SK-N-SH treated with all-trans-retinoic acid at 6 μM for 48 hours (cell line): Measurements from ENCODE around the gene DNAH7.

Experiments
- ESRRG ChIP-seq: fragments of 250-450 bp; sonication (Bioruptor Pico); IDR thresholded peaks from 2 replicates; pipeline ENCODE4 v1.6.1; 2021; ENCODE audit warnings: mild to moderate bottlenecking
- OSR1 ChIP-seq: fragments of 250-450 bp; sonication (Bioruptor Pico); IDR thresholded peaks from 2 replicates; pipeline ENCODE4 v1.8.0; 2022; ENCODE audit warnings: moderate library complexity, mild to moderate bottlenecking, inconsistent platforms
- RARB ChIP-seq: fragments of 250-450 bp; sonication (Bioruptor Pico); IDR thresholded peaks from 2 replicates; pipeline ENCODE4 v1.8.0; 2021; ENCODE audit warnings: mild to moderate bottlenecking, moderate library complexity
- TCF4 ChIP-seq: fragments of 250-450 bp; sonication (Bioruptor Pico); IDR thresholded peaks from 2 replicates; pipeline ENCODE4 v1.8.0; 2021; ENCODE audit warnings: mild to moderate bottlenecking, moderate library complexity, borderline replicate concordance
- TOX ChIP-seq: fragments of 250-450 bp; sonication (Bioruptor Pico); IDR thresholded peaks from 2 replicates; pipeline ENCODE4 v1.8.0; 2021; ENCODE audit warnings: mild to moderate bottlenecking, moderate library complexity, borderline replicate concordance
- ZC3H10 ChIP-seq: fragments of 250-450 bp; sonication (Bioruptor Pico); IDR thresholded peaks from 2 replicates; pipeline ENCODE4 v1.5.1; 2021; ENCODE audit warnings: mild to moderate bottlenecking, moderate library complexity
- ZFP3 ChIP-seq: fragments of 250-450 bp; sonication (Bioruptor Pico); IDR thresholded peaks from 2 replicates; pipeline ENCODE4 v1.5.0; 2020; ENCODE audit warnings: mild to moderate bottlenecking, moderate library complexity
- ZNF565 ChIP-seq: fragments of 450-650 bp; formaldehyde crosslinking; conservative IDR thresholded peaks from 2 replicates; pipeline ENCODE4 v1.5.0; 2020; ENCODE audit warnings: low read depth, mild to moderate bottlenecking, moderate library complexity
- TF ChIP-seq, protein P1 (sequence below): fragments of 250-450 bp; sonication (Bioruptor Pico); IDR thresholded peaks from 2 replicates; pipeline ENCODE4 v1.5.1; 2020; ENCODE audit warnings: low read depth, mild to moderate bottlenecking, moderate library complexity
- TF ChIP-seq, protein P2 (sequence below): fragments of 250-450 bp; sonication (Bioruptor Pico); IDR thresholded peaks from 2 replicates; pipeline ENCODE4 v1.8.0; 2020; ENCODE audit warnings: mild to moderate bottlenecking, moderate library complexity, borderline replicate concordance
- TF ChIP-seq, protein P3 (sequence below): fragments of 250-450 bp; sonication (Bioruptor Pico); IDR thresholded peaks from 2 replicates; pipeline ENCODE4 v1.5.0; 2020; ENCODE audit warnings: mild to moderate bottlenecking, moderate library complexity

DNA sequence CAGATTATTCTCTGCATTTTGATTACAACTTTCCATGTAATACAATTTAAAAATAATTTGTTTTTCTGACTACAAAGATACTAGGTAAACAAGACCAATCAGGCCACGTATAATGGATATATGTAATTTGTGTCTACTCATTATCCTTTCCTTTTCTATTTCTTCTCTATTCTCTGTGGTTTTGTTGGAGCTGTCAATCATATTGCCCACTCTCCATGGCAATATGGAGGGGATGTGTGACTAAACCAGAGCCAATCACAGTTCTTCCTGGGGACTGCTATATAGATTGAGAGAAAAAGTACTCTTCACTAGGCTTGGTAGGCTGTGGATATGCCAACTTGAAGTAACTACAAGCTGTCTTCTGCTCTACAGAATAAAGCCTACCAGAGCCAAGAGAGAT is 144.7 kb downstream of the DNAH7 start:
- TF ChIP-seq ZFP3: no peak
- no peak for TF ChIP-seq RARB (CRISPR knock-in tag)
- no peak for TF ChIP-seq TCF4 (CRISPR knock-in tag)
- no peak for TF ChIP-seq ZC3H10 (CRISPR knock-in tag)
- no peak for TF ChIP-seq ZNF565 (CRISPR knock-in tag)
- TF ChIP-seq, protein P1, sequence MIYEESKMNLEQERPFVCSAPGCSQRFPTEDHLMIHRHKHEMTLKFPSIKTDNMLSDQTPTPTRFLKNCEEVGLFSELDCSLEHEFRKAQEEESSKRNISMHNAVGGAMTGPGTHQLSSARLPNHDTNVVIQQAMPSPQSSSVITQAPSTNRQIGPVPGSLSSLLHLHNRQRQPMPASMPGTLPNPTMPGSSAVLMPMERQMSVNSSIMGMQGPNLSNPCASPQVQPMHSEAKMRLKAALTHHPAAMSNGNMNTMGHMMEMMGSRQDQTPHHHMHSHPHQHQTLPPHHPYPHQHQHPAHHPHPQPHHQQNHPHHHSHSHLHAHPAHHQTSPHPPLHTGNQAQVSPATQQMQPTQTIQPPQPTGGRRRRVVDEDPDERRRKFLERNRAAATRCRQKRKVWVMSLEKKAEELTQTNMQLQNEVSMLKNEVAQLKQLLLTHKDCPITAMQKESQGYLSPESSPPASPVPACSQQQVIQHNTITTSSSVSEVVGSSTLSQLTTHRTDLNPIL (CRISPR knock-in tag): no peak
- TF ChIP-seq, protein P2, sequence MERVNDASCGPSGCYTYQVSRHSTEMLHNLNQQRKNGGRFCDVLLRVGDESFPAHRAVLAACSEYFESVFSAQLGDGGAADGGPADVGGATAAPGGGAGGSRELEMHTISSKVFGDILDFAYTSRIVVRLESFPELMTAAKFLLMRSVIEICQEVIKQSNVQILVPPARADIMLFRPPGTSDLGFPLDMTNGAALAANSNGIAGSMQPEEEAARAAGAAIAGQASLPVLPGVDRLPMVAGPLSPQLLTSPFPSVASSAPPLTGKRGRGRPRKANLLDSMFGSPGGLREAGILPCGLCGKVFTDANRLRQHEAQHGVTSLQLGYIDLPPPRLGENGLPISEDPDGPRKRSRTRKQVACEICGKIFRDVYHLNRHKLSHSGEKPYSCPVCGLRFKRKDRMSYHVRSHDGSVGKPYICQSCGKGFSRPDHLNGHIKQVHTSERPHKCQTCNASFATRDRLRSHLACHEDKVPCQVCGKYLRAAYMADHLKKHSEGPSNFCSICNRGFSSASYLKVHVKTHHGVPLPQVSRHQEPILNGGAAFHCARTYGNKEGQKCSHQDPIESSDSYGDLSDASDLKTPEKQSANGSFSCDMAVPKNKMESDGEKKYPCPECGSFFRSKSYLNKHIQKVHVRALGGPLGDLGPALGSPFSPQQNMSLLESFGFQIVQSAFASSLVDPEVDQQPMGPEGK (CRISPR knock-in tag): no peak
- no peak for TF ChIP-seq ESRRG (CRISPR knock-in tag)
- no peak for TF ChIP-seq OSR1 (CRISPR knock-in tag)
- no peak for TF ChIP-seq TOX (CRISPR knock-in tag)
- TF ChIP-seq, protein P3, sequence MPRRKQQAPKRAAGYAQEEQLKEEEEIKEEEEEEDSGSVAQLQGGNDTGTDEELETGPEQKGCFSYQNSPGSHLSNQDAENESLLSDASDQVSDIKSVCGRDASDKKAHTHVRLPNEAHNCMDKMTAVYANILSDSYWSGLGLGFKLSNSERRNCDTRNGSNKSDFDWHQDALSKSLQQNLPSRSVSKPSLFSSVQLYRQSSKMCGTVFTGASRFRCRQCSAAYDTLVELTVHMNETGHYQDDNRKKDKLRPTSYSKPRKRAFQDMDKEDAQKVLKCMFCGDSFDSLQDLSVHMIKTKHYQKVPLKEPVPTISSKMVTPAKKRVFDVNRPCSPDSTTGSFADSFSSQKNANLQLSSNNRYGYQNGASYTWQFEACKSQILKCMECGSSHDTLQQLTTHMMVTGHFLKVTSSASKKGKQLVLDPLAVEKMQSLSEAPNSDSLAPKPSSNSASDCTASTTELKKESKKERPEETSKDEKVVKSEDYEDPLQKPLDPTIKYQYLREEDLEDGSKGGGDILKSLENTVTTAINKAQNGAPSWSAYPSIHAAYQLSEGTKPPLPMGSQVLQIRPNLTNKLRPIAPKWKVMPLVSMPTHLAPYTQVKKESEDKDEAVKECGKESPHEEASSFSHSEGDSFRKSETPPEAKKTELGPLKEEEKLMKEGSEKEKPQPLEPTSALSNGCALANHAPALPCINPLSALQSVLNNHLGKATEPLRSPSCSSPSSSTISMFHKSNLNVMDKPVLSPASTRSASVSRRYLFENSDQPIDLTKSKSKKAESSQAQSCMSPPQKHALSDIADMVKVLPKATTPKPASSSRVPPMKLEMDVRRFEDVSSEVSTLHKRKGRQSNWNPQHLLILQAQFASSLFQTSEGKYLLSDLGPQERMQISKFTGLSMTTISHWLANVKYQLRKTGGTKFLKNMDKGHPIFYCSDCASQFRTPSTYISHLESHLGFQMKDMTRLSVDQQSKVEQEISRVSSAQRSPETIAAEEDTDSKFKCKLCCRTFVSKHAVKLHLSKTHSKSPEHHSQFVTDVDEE (CRISPR knock-in tag): no peak
